Stimulated activated naive CD8-positive, alpha-beta T cell treated with anti-CD3 and anti-CD28 coated beads, Interleukin-15, Interleukin-2, amounts not matched to agents 100 ng/mL and 50 ng/mL, for 24 hours (primary cell): ENCODE data around the gene SFXN3.
A peak's percentile ranks its signal among the peaks of the same experiment; 100 is the strongest.

Source experiments
- H3K27ac Mint-ChIP-seq: one replicate; pipeline ENCODE4 v1.8.0; 2021; ENCODE audit warnings: mild to moderate bottlenecking, mixed read lengths
- H3K27me3 Mint-ChIP-seq: one replicate; pipeline ENCODE4 v1.8.0; 2021; ENCODE audit warnings: mixed read lengths
- H3K36me3 Mint-ChIP-seq: one replicate; pipeline ENCODE4 v1.8.0; 2021; ENCODE audit warnings: low read depth, mixed read lengths
- H3K4me1 Mint-ChIP-seq: one replicate; pipeline ENCODE4 v1.8.0; 2021; ENCODE audit warnings: low read depth, mixed read lengths
- H3K4me3 Mint-ChIP-seq: one replicate; pipeline ENCODE4 v1.8.0; 2021; ENCODE audit warnings: mild to moderate bottlenecking, mixed read lengths
- H3K9me3 Mint-ChIP-seq: one replicate; pipeline ENCODE4 v1.8.0; 2021; ENCODE audit warnings: mixed read lengths

The SFXN3 gene

GRCh38 chr10:101063050-101063525 is 32.1 kb downstream of the SFXN3 start:
- Mint-ChIP-seq H3K4me1 (peaks cover 39% of the 10 kb centered on the region), H3K4me3 (no peak overlapping the region), H3K36me3 (no peaks in the 10 kb centered on the region), H3K27me3 (peaks cover 36% of the 10 kb centered on the region), H3K27ac (no peak overlapping the region), H3K9me3 (no peaks in the 10 kb centered on the region)

DNA sequence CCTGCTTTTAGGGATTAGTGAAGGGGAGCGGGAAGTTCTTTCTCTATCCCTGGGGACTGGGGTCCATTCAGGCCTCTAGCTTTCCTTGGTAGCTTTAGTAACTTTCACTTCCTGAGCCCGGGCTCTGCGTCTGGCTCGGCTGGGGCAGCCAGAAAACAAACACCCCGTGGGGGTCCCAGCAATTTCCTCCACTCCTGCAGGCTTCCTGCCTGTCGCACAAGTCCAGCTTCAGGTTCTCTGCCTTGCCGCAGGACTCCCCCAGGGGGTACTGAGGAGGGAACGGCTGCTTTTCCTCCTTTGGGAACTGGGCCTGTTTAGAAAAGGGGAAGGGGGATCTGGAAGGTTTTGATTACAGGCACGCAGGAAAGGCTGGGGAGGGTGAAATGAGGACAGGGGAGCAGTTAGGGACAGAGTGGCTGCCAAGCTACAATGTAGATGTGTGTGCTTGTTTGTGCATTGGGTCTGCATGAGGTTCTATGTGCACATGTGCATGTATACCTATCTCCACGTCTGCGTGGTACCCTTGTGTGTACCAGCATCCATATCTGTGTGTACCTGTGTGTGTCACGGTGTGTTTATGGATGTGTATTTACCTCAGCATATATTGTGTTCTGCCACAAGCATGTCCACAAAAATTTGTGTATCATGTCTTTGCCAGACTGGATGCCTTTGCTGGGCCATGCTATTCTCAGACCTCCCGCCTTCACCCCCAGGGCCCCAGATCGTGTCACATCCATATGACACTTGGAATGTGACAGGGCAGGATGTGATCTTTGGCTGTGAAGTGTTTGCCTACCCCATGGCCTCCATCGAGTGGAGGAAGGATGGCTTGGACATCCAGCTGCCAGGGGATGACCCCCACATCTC is 32.7 kb downstream of the SFXN3 start:
- H3K4me1 Mint-ChIP-seq, result peaks cover 39% of the 10 kb centered on the region
- H3K9me3 Mint-ChIP-seq, result no peaks in the 10 kb centered on the region
- H3K4me3 Mint-ChIP-seq, result no peak overlapping the region
- peaks cover 36% of the 10 kb centered on the region for H3K27me3 Mint-ChIP-seq
- no peaks in the 10 kb centered on the region for H3K36me3 Mint-ChIP-seq
- no peak overlapping the region for H3K27ac Mint-ChIP-seq

DNA sequence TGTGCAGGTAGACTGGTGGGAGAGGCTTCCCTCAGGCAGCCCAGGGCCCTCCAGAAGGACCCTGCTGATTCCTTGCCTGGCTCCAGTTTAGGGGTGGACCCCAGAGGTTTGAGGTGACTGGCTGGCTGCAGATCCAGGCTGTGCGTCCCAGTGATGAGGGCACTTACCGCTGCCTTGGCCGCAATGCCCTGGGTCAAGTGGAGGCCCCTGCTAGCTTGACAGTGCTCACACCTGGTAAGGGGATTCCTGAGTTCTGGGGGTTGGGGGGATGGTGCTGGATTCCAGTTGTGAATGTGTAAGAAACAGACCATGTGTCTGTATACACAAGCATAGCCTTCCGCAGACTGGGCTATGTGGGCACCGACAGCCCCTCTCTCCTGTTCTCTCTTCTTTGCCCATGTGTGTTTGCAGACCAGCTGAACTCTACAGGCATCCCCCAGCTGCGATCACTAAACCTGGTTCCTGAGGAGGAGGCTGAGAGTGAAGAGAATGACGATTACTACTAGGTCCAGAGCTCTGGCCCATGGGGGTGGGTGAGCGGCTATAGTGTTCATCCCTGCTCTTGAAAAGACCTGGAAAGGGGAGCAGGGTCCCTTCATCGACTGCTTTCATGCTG is 33.5 kb downstream of the SFXN3 start:
- Mint-ChIP-seq H3K27me3 (peaks cover 36% of the 10 kb centered on the region), H3K27ac (no peak overlapping the region), H3K4me1 (peaks cover 36% of the 10 kb centered on the region), H3K9me3 (no peaks in the 10 kb centered on the region), H3K4me3 (no peak overlapping the region), H3K36me3 (no peaks in the 10 kb centered on the region)

- H3K27me3 Mint-ChIP-seq, result peaks cover 36% of the 10 kb centered on the region
- no peak overlapping the region for H3K27ac Mint-ChIP-seq
- H3K4me3 Mint-ChIP-seq, result peak overlapping the region; percentile 56
- no peaks in the 10 kb centered on the region for H3K36me3 Mint-ChIP-seq
- H3K9me3 Mint-ChIP-seq, result no peaks in the 10 kb centered on the region
- peaks cover 34% of the 10 kb centered on the region for H3K4me1 Mint-ChIP-seq
Measured at GRCh38 chr10:101065481-101066145, 34.6 kb downstream of the SFXN3 start.

GRCh38 chr10:101066146-101066895 is 35.3 kb downstream of the SFXN3 start:
- Mint-ChIP-seq H3K27me3 (peaks cover 36% of the 10 kb centered on the region), H3K4me3 (peak overlapping the region; percentile 56), H3K27ac (no peak overlapping the region), H3K9me3 (no peaks in the 10 kb centered on the region), H3K4me1 (peaks cover 36% of the 10 kb centered on the region), H3K36me3 (no peaks in the 10 kb centered on the region)

GRCh38 chr10:101066896-101067355 is 35.9 kb downstream of the SFXN3 start:
- Mint-ChIP-seq H3K9me3 (no peaks in the 10 kb centered on the region), H3K4me3 (peak overlapping the region; percentile 76), H3K36me3 (no peaks in the 10 kb centered on the region), H3K4me1 (peaks cover 35% of the 10 kb centered on the region), H3K27ac (no peak overlapping the region), H3K27me3 (peaks cover 41% of the 10 kb centered on the region)

- Mint-ChIP-seq H3K9me3 (no peaks in the 10 kb centered on the region), H3K4me1 (peaks cover 31% of the 10 kb centered on the region), H3K27me3 (peaks cover 47% of the 10 kb centered on the region), H3K27ac (no peak overlapping the region), H3K4me3 (peak overlapping the region; percentile 76), H3K36me3 (no peaks in the 10 kb centered on the region)
Measured at GRCh38 chr10:101067356-101068083, 36.5 kb downstream of the SFXN3 start.

DNA sequence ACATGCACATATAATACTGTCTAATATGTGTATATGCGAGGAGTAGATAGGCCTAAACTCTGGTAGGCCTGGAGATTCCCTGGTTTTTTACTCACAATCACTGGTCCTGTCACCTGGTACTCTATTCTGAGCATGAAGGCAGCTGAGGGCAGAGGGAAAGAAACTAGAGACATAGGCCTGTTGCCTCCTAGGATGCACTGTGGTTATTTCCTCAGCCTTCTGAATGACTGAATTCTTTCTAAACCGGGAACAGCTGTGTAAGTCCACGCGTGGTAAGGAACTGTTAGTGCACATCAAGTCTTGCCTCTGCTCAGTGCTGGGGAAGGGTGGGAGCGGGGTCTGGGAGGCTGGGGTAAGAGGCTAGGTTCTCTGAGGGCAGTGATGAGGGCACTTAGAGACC is 38.4 kb downstream of the SFXN3 start:
- Mint-ChIP-seq H3K27ac (no peak overlapping the region), H3K9me3 (no peaks in the 10 kb centered on the region), H3K36me3 (no peaks in the 10 kb centered on the region), H3K4me1 (peaks cover 24% of the 10 kb centered on the region), H3K4me3 (no peak overlapping the region), H3K27me3 (peaks cover 48% of the 10 kb centered on the region)

GRCh38 chr10:101070098-101070497 is 39.1 kb downstream of the SFXN3 start:
- peaks cover 24% of the 10 kb centered on the region for H3K4me1 Mint-ChIP-seq
- no peak overlapping the region for H3K27ac Mint-ChIP-seq
- no peaks in the 10 kb centered on the region for H3K36me3 Mint-ChIP-seq
- H3K4me3 Mint-ChIP-seq, result no peak overlapping the region
- H3K9me3 Mint-ChIP-seq, result no peaks in the 10 kb centered on the region
- peaks cover 44% of the 10 kb centered on the region for H3K27me3 Mint-ChIP-seq

- H3K4me3 Mint-ChIP-seq, result no peak overlapping the region
- no peaks in the 10 kb centered on the region for H3K36me3 Mint-ChIP-seq
- no peak overlapping the region for H3K27ac Mint-ChIP-seq
- H3K4me1 Mint-ChIP-seq, result peaks cover 20% of the 10 kb centered on the region
- H3K9me3 Mint-ChIP-seq, result no peaks in the 10 kb centered on the region
- H3K27me3 Mint-ChIP-seq, result peaks cover 44% of the 10 kb centered on the region
Measured at GRCh38 chr10:101071267-101071884, 40.3 kb downstream of the SFXN3 start.

DNA sequence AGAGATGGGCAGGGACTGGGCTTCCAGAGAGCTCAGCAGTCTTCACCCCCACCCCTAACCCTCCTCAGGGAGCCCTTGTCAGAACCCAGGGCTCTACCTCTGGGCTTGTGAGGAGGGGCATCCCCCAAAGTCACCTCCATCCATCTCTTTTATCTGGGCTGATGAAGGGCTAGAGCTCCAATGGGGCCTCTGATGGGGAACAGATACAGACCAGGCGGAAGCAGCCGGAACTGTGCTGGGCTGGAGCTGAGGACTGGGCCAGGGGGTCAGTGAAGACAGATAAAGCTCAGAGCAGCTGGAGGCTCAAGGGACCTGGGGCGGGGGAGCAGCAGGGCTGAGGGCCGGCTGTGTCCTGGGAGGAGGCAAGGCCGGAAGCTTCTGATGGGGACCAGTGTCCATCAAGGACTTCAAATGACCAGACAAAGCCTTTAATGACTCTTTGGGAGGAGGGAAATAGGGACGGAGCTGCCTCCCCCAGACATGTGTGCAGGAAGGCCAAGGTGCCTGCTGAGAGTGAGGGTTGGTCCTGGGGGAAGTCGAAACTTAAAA is 40.9 kb downstream of the SFXN3 start:
- Mint-ChIP-seq H3K36me3 (no peaks in the 10 kb centered on the region), H3K4me1 (peaks cover 17% of the 10 kb centered on the region), H3K27ac (no peak overlapping the region), H3K27me3 (peaks cover 42% of the 10 kb centered on the region), H3K9me3 (no peaks in the 10 kb centered on the region), H3K4me3 (no peak overlapping the region)

DNA sequence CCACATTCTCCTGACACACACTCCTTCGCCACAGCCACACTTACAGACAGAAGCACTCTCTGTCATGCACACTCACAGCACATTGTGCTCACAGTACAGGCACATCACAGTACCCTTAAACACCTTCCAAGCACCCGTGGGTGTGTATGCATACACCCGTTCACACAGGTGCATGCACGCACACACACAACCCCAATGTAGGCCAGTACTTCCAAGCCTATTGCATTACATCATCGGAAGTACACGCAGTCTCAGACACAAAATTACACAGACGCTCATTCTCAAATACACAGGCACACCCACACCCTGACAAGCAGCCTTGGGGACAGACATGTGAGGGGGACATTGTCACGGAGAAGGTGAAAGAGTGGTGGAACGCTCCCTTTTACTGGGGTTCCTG is 41.9 kb downstream of the SFXN3 start:
- no peaks in the 10 kb centered on the region for H3K36me3 Mint-ChIP-seq
- peaks cover 42% of the 10 kb centered on the region for H3K27me3 Mint-ChIP-seq
- no peak overlapping the region for H3K27ac Mint-ChIP-seq
- H3K4me1 Mint-ChIP-seq, result peaks cover 13% of the 10 kb centered on the region
- H3K4me3 Mint-ChIP-seq, result no peak overlapping the region
- H3K9me3 Mint-ChIP-seq, result no peaks in the 10 kb centered on the region

DNA sequence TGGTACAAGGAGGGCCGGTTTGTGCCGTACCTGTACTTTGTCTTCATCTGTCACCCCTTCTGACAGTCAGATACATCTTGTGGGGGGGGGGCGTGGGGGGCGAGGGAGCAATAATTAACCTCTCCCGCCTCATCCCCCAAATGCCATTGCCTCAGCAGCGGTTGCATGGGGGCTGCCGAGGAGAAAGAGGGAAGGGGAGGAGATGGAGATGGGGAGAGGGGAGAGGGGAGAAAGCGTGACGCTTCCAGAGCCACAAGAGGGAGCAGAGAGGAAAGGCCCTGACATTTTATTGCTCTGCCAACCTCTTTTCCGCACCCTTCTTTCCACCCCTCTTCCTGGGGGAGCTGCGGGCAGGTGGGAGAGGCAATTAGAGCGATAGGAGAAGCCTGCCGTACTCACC is 42.6 kb downstream of the SFXN3 start:
- H3K27ac Mint-ChIP-seq, result no peak overlapping the region
- H3K36me3 Mint-ChIP-seq, result no peaks in the 10 kb centered on the region
- H3K27me3 Mint-ChIP-seq, result peaks cover 46% of the 10 kb centered on the region
- H3K4me3 Mint-ChIP-seq, result no peak overlapping the region
- H3K4me1 Mint-ChIP-seq, result peaks cover 13% of the 10 kb centered on the region
- H3K9me3 Mint-ChIP-seq, result no peaks in the 10 kb centered on the region
